ENCODE data around the gene TMOD1. TPM values are rescaled to one million over a fixed set of nuclear protein-coding genes. Genes with fewer than 3 reads are reported as not detected.

The TMOD1 gene
- total and polyA plus RNA-seq, 2 of the 8 experiments (the other 6 are each of a cell fraction or from before 2014, with no cell fraction given): 0.17 to 0.88 TPM

DNA sequence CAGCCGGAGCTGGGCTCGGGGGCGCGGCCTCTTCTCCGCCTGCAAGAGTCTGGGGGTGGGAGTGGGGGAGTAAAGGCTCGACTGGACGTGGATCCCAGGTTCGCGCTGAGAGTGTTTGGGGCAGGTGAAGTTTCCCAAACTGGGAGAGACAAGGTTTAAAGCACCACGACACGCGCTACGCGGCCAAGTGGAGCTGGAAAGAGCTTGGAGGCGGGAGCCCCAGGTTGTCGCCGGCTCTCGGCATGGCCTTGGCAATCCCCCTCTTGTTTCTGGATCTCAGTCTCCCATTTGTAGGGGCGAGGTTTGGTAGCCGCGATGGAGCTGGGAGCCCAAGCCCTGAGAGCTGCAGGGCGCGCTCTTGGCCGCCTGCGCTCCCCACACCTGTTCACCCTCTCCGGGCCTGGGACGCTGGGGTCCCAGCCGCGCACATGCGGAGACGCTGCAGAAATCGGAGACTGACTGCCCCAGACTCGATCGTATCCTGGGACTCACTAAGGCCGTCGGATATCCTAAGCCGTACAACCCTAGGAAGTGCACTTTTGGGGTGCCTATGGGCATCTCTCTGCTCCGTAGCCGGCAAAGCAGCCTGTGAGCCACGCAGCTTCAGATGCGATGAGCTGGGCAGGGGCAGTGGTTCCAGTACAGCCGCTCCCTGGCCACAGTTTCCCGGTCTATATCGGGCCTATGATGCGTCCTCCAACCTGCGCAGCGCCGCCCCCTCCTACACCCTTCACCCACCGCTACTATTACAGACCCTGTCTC lies 937 bp downstream of the TMOD1 start (continued):
- TF ChIP-seq GTF2F1 (IDR thresholded peaks at IDR 0.05; ENCODE audit: borderline replicate concordance, low read depth, low read length): no peak
- no peak for TF ChIP-seq ZNF274 (IDR thresholded peaks at IDR 0.05; ENCODE audit: borderline replicate concordance, extremely low read depth, low read length)
- TF ChIP-seq SIX5 (IDR thresholded peaks at IDR 0.05; ENCODE audit: low read depth, low read length): no peak

All from H1 (cell line).